ENCODE measurements around the gene DSTYK.

DNA sequence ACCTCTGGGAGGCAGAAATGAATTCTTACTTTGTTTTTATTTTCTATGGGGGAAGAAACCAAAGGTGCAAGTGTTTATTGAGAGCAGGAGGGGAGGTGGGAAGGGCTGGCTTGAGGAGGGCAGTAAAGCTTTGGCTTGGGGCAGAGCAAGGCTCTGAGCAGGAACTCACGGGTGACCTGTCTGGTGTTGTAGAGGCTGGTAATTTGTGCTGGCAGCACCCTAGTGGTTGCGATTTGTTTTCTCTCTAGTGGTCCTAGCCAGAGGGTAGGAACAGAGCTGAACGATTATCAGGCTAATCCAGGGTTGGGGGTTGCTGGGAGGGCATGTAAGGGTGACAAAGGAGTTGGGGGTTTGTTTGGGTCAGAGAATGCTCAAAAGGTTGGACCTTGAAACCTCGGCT lies 32.9 kb upstream of the DSTYK start:
- TF ChIP-seq, protein P1, sequence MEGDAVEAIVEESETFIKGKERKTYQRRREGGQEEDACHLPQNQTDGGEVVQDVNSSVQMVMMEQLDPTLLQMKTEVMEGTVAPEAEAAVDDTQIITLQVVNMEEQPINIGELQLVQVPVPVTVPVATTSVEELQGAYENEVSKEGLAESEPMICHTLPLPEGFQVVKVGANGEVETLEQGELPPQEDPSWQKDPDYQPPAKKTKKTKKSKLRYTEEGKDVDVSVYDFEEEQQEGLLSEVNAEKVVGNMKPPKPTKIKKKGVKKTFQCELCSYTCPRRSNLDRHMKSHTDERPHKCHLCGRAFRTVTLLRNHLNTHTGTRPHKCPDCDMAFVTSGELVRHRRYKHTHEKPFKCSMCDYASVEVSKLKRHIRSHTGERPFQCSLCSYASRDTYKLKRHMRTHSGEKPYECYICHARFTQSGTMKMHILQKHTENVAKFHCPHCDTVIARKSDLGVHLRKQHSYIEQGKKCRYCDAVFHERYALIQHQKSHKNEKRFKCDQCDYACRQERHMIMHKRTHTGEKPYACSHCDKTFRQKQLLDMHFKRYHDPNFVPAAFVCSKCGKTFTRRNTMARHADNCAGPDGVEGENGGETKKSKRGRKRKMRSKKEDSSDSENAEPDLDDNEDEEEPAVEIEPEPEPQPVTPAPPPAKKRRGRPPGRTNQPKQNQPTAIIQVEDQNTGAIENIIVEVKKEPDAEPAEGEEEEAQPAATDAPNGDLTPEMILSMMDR (IDR thresholded peaks at IDR 0.05) = no peak
- no peak for TF ChIP-seq POLR2A (IDR thresholded peaks at IDR 0.05)

Data from thyroid gland (tissue), 4 donors.